GM18498 (cell line): Measurements from ENCODE around the gene TSEN2.

Experiments
- ATAC-seq: cut with Tn5 transposase; IDR thresholded peaks from one replicate; pipeline ENCODE4 v1.9.1; 2021; ENCODE audit warnings: mild to moderate bottlenecking, moderate library complexity; ENCODE audit not compliant: unreplicated experiment

TSEN2 gene

GRCh38 chr3:12582730-12583129 lies 98.5 kb downstream of the TSEN2 start:
- no peak for ATAC-seq
